HuH-7.5 (cell line): Measurements from ENCODE around the gene CPEB3.
"Not testable (repeated sequence)": the region's sequence is repeated elsewhere in the genome, so short reads cannot be mapped to it uniquely, and the experiment has no call there.

Experiments used
- DNase-seq: peaks from one replicate; pipeline ENCODE4 v3.0.0; 2011; ENCODE audit warnings: low spot score

CPEB3 gene

DNA sequence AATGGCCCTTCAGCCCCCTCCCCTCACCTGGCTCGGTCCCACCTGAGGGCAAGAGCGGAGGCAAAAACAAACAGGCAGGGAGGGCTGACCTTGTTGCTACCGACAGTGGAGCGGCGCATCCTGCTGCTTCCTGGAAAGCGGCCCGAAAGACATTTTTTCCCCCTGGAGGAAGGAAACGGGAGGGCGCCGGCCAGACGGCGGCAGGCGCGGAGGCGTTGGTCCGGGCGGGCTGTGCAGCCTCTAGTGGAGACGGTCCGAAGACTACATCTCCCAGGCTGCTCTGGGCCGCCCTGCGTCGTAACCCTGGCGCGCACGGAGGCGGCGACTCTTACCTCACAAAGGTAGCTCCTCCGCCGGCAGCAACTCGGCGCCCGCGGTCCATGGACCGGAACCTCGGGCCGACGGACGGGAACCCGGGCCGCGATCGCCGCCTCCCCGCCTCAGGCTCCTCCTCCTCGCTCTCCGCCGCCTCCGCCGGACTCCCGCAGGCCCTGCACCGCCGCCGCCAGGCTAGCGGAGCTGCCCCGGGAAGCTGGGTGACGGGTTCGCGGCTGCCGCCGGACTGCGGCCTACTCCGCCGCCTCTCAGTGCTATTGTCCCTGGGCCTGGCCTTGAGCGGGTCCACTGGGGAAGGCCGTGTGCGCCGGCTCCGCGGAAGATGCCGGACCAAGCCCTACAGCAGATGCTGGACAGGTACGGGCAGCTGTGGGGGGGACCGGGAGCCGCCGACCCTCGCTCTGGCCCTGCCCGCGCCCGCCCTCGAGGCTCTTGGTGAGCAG lies at the start of gene CPEB3, which contains the start of gene MARCHF5:
TSS of gene CPEB3 (minus strand) at position 242 of the 779 bp plus-strand sequence. CDS start 50,728 bp downstream, outside the sequence.
TSS of gene MARCHF5 (plus strand) at position 331 of the 779 bp plus-strand sequence. CDS start at position 659, 328 bp downstream.
- DNase-seq, result peak; percentile 82

DNA sequence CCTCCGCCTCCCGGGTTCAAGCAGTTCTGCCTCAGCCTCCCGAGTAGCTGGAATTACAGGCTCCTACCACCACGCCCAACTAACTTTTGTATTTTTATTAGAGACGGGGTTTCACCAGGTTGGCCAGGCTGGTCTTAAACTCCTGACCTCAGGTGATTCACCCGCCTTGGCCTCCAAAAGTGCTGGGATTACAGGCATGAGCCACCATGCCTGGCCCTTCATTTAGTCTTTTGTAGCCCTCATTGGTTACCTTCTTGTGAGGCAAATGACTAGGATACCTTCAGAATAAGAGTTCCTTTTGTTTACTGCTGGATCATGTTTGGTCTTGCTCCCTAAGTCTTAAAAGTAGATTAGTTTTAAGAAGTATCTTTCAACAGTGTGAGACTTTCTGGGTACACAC lies 39.0 kb upstream of the CPEB3 start:
- not testable (repeated sequence) for DNase-seq

DNA sequence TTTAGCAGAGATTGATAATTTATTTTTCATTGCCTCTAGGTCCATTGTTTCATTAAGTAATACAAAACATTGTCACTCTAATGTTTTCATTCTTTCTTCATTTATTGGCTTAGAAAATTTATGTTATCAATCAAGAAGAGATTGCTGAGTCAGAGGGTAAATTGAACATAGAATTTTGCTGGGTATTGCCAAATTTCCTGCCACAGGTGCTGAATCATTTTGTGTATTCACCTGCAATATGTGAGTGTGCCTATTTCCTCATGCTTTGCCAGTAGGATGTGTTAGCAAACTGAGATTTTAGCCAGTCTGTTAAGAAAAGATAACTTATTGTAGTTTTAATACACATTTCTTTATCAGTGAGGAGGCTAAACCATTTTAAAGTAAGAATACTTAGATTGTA lies 38.1 kb upstream of the CPEB3 start:
- DNase-seq, result no peak

DNA sequence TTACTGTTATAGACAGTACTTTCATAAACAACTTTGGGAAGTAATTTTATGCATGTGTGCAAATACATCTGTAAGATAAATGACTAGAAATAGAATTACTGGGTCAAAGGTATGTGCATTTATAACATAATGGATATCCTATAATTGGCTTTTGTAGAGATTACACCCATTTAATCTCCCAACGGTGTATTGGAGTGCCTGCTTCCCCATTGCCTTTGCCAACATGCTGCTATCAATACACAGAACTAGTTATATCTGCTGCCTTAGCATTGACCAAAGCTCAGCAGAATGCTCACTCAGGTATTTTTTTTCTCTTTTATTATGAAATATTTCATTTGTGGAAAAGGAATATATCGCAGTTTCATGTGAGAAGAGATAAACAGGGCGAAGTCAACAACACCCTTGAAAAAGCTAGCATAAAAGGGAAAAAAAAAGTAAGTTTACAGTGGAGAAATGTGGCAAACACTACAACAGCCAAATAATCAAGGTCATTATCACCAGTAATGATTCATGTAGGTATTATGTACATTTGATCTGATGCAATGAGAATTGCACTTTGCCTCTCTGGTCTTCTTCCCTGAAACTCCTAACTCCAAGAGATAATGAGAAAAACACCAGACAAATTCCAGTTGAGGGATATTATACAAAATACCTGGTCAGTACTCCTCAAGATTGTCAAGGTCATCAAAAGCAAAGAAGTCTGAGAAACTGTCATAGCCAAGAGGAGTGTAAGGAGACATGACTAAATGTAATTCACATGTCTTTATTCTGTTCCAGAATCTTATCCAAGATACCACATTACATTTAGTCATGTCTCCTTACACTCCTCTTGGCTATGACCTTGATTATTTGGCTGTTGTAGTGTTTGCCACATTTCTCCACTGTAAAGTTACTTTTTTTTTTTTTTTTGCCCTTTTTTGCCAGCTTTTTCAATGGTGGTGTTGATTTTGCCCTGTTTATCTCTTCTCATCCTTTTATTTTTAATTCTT lies 36.9 kb upstream of the CPEB3 start:
- DNase-seq, result no peak

DNA sequence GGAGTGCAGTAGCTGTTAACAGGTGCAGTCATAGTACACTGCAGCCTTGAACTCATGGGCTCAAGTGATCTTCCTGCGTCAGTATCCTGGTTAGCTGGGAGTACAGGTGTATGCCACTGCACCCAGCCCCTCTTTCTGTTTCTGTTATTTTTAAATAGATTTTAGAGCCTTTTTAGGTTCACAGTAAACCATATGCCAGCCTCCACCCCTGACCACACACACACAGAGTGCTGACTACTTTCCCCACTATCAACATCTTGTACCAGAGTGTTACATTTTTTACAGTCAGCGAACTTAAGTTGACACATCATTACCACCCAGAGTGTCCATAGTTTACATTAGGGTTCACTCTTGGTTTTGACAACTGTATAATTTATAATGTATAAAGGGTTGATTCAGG lies 32.2 kb upstream of the CPEB3 start:
- DNase-seq, result no peak

DNA sequence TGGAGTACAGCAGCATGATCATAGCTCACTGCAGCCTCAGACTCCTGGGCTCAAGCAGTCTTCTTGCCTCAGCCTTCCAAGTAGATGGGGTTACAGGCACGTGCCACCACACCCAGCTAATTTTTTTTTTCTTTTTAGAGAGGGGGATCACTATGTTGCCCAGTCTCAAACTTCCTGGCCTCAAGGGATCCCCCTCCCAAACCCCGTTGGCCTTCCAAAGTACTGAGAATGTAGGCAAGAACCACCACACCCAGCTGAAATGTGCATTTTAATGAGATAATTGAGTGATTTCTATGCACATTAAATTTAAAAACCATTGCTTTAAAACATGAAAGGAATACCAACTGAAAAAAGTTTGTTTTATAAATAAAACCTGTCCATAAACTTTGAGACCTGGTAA lies 25.7 kb upstream of the CPEB3 start:
- DNase-seq, result no peak

DNA sequence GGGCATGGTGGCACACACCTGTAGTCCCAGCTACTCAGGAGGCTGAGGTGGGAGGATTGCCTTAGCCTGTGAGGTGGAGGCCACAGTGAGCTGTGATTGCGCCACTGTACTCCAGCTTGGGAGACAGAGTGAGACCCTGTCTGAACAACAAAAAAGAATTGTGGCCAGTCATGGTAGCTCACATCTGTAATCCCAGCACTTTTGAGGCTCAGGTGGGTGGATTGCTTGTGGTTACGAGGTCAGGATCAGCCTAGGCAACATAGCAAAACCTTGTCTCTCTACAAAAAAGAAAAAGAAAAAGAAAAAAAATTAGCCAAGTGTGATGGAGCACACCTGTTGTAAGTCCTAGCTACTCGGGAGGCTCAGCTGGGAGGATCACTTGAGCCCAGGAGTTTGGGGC lies 22.9 kb upstream of the CPEB3 start:
- no peak for DNase-seq

DNA sequence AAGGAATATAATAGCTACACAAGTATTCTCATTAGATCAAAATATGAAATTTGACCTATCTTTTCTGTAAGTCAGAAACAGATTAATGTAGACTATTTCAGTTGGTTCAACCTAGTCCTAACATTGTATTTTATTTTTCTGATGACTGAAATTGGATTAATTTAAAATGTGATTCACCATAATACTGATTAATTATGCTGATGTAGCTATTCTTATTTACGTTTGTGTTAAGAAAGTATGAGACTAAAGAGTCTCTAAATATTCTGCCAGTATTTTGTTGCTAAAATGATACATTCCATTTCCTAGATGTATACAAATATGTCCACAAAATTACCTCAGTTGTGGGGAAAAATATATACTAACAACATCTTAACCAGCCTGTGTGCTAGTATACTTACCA lies 18.4 kb upstream of the CPEB3 start:
- no peak for DNase-seq

DNA sequence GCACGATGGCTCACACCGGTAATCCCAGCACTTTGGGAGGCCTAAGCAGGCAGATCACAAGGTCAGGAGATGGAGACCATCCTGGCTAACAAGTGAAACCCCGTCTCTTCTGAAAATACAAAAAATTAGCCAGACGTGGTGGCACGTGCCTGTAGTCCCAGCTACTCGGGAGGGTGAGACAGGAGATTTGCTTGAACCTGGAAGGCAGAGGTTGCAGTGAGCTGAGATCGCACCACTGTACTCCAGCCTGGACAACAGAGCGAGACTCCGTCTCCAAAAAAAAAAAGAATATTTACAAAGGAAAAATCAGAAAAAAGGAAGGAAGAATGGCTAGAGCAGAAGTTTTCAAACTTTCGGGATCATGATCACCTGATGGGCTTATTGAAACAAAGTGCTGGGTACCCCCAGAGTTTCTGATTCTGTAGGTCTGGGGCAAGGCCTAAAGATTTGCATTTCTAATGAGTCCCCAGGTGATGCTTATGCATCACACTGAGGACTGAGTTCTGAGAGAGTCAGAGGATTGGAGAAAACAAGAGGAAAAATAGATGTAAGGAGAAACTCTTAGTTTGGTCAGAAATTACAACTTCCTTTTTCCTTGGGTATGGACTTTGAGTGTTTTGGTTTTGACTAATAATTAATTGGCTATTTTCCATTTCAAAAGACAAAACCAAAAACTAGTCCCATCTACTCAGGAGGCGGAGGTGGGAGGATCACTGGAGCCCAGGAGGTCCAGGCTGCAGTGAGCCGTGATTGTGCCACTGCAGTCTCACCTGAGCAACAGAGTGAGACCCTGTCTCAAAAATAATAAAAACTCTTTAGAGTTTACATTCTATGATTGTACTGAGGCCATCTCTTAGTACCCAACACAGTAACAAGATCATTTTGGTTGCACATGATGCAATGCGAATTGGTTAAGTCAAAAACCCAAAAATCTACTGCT lies 14.5 kb upstream of the CPEB3 start:
- DNase-seq, result no peak

DNA sequence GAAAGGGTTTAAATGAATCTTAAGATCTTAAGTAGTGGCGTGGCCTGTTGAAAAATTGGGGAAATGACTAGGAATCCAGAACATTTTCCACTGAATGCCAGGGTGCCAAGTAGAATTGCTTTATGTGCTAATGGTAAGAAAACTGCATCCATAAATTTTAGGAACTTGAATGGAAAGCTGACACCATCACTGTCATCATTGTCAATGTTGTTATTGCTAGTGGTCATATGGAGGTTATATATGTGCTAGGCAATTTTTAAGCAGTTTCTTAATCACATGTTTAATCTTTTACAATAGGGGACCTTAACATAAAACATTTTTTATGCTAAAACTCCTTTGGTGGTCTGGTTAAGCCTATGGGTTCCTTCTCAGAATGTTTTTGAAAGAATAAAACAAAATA lies 13.2 kb upstream of the CPEB3 start:
- DNase-seq, result no peak

DNA sequence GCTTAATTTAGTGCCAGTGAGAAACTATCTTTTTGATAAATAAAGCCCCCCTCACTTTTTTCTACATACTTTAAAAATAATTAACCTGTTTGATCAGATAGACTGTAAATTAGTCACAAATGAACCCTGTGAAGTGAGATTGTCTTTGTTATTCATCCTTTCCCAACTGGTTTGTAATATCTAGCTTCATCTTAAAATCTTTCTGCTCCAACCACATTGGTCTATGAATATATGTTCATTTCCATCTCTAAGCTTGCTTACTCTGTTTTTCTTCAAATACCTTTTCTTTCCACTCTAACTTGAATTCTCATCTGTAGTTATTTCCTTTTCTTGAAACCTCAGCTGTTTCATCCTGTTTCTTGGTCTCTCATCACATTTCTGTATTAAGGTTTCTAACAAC lies 12.2 kb upstream of the CPEB3 start:
- no peak for DNase-seq

DNA sequence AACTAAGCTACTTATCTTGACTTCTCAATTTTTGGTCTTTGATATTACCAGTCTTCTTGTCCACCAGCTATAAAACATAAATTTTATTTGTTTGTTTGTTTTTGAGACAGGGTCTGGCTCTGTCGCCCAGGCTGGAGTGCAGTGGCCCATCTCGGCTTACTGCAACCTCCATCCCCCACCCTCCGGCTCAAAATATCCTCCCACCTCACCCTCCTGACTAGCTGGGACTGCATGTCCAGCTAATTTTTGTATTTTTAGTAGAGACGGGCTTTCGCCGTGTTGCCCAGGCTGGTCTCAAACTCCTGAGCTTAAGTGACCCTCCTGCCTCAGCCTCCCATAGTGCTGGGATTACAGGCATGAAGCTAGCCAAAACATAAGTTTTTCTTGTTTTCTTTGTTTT lies 7.6 kb upstream of the CPEB3 start:
- DNase-seq, result no peak

DNA sequence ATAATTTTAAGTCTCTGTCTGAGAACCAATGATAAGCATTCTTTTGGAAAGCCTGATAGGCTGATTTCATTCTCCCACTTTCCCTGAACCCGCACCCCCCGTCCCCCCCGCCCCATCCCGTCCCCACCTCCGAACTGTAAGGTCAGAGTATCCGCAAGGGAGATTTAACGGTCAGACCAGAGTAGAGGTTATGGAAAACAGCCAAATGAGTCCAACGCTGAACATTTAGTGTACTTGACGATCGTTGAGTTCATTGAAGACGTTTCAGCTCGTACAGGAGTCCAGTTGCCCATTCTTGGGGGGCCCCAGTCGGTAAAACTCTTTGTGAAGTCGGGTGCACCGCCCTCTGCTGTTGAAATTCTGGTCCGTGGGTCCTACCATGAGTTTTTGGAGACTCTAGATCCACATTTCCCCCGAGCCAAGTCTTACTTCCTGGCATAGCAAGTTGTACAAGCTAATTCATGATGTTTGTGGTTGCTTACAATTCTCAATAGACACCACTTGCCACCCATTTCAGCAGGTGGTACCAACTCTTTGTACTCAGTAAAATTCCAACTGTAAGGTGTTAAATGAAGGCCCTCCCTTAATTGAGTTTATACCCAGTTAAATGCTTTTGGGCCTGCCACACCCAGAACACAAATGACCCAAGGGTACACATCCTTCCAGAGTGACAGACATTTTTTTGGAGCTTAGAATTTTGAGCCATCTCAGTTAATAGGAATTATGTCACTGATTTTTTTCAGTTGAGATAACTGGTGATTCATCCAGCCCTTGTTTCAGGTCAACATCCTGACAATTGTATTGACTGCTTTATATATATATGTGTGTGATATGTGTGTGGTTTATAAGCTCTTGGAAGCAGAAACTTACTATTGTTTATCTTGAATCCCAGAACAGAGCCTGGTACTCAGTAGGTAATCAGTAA lies 1.3 kb upstream of the CPEB3 start:
- DNase-seq, result peak; percentile 32

DNA sequence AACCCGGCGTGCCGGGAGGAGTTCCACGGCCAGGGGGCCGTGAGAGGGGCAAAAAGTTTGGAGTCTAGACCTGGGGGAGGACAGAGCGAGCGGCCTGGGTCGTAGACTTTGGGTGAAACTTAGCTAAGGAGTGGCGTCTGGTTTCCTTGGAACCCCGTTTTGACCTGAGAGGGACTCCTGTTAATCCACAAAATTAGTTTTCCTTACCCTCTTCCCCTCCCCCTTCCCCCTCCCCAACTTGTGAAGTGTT lies 663 bp upstream of the CPEB3 start:
- no peak for DNase-seq

DNA sequence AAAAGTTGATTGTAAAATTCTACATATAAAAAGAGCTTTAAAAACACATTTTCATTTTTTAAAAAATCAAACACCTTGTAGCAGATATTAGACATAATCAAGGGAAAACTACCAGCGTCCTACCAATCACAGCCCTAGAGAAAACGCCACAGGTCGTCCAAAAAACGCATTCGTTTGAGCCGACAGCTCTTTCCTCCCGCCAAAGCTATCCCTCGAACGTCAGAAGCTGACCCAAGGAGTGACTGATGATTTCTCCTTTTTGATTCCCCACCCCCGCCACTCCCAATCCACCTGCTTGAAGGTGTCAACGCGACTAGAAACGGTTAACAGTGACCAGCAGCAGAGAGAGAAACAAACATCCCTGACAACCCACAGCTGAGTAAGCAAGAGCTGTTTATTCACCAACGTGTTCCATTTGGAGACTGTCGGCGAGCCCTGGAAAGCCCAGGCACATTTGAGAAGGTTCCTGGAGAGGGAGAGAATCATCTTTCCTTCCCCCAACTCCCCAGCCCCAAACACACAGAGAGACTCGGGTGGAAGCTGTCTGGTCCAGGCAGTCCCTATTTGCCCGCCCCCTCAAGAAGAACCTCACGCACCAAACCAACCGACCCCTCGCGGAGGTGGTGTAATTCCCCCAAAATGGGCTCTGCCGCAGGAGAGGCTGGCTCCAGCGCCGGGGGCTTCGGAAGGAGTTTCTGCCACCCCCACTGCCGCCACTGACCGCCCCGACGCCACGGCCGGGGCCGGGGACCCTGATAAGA lies 622 bp downstream of the CPEB3 start:
- peak; percentile 31 for DNase-seq

DNA sequence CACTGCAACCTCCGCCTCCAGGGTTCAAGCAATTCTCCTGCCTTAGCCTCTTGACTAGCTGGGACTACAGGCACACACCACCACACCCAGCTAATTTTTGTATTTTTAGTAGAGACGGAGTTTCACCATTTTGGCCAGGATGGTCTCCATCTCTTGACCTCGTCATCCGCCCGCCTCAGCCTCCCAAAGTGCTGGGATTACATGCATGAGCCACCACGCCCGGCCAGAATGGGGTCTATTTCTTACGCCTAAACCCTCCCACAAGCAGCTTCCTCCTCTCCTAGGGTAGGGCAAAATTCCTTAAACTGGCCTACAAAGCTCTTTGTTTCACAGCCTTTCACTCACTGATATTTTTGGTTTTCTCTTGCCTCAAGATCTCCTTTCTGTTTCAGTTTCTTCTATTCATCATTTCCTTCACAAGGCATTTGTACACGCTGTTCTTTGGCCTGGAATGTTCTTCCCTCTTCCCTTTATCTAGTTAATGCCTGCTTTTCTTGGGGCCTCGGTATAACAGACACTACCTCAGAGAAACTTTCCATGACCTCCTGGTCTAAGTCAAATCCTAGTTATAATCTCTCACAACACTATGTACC lies 6.7 kb downstream of the CPEB3 start:
- DNase-seq, result no peak

DNA sequence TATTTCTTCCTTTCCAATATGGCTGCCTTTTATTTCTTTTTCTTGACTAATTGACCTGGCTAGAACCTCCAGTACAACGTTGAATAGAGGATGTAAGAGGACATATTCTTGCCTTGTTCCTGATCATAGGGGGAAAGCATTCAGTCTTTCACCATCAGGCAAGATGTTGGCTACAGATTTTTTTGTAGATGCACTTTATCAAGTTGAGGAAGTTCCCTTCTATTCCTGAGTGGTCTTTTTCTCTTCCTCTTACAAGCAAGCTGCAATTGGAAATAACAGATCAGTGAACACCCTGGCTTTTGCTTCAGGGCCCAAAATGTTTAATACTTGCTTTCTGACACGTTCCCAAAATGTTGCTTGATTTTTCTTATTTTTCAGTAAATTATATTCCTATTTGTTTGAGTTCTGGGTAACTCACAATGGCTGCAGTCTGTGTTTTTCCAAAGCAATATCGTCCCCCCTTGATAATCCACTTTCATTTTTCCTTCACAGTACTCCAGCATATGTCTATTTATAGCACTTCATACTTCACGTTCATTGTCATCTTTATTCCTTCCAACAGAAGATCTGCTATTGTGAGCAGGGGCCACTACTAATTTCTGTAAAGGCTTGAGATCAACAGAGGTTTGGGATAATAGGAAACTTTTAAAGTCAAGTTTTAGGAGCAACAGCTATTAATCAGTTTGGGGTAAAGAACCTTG lies 11.7 kb downstream of the CPEB3 start:
- DNase-seq, result no peak

DNA sequence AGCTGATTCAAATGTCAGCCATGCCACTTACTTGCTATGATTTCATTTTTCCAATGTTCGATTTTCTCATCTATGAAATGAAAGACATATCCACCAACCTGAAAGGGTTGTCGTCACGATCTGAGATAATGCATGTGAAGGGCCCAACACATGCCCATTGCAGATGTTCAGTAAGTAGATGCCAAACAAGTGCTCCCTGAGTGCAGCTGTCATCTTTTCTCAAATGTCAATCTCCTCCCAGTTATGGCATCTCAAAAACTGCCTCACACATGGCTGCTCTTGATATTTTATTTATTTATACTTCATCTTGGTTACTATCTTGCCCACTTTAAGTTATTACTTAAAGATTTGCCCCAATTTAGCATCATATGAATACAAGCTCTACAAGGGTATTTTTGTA lies 16.8 kb downstream of the CPEB3 start:
- DNase-seq, result no peak

DNA sequence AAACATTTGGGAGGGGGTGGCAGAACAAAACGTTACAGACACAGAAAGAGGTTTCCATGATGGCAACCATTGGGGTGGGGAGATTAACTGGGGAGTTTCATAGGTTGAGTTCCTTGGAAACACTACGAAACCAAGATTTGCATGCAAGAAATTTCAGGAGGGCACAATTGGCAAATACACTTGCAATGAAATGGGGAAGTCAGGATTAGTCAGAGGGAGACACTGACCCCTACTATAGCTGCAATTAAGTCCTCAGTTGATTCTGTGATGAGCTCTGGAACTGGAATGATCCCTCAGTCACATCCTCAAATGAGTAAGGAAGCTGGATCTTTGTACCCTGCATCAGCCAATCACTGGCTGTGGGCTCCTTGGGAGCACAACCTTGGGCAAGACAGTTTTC lies 22.1 kb downstream of the CPEB3 start:
- no peak for DNase-seq
